ENCODE data around the gene BBS2. TPM values are rescaled to one million over a fixed set of nuclear protein-coding genes. Genes with fewer than 3 reads are reported as not detected.

BBS2 gene
- total and polyA plus RNA-seq, 2 of the 13 experiments (the other 11 are each of a cell fraction or from before 2014, with no cell fraction given), result 59.7 to 68.3 TPM

GRCh38 chr16:56530872-56531271, 11.0 kb upstream of the BBS2 start:
- 0% methylated on average over 1 of the region's 1 CpG for WGBS (ENCODE audit: low lambda C conversion rate)
- H3K4me3 ChIP-seq (replicated peaks in 1 of 3; ENCODE audit: insufficient read depth in 1 of 3, low read depth in 2 of 3, low read length in 3 of 3), result no peak overlapping the region
- no peaks in the 10 kb centered on the region for H3K9me3 ChIP-seq (ENCODE audit: low read length)
- peaks cover 0 to 5% of the 10 kb centered on the region in 2 experiments; a peak in 2 of 5 replicates for H3K27me3 ChIP-seq (ENCODE audit: control insufficient read depth in 1 of 2, insufficient read depth in 2 of 2, low read length in 2 of 2)
- no peak for FAIRE-seq
- H3K4me2 ChIP-seq (ENCODE audit: low read depth, low read length), result no peak overlapping the region
- no peaks in the 10 kb centered on the region for H3K4me1 ChIP-seq (ENCODE audit: insufficient read depth, low read length)
- no peak overlapping the region for H3K27ac ChIP-seq (ENCODE audit: extremely low read length, insufficient read depth, low read length)
- no peak for ATAC-seq
- ChIA-PET POLR2A (no interaction called here), CTCF (ENCODE audit: low intra/inter-chr PET ratio, low total read pairs) (no interaction called here)
- TF ChIP-seq FOSL2 (CRISPR knock-in tag; IDR thresholded peaks at IDR 0.05), result 0 out of 2 replicates have a peak, but pooled peaks have one; percentile 18
- no peak for TF ChIP-seq ZSCAN21 (CRISPR knock-in tag; IDR thresholded peaks at IDR 0.05; ENCODE audit: borderline replicate concordance)
- H3K79me2 ChIP-seq (ENCODE audit: insufficient read depth, low read length), result no peaks in the 10 kb centered on the region
- intact Hi-C loops (cut with micrococcal nuclease; ENCODE audit: unreplicated experiment), result loop anchor here (1.0 kb wide), 1 partner anchor 20 kb away; no protein-coding TSS in a partner anchor
- in situ Hi-C loops (cut with HindIII; ENCODE audit: extremely low pct_ligation_motif_present, low pct_unique_long_range_greater_than_20kb), result no loop called here
- DNase-seq (ENCODE audit: low spot score), result no peak
- no peaks in the 10 kb centered on the region for H4K20me1 ChIP-seq (ENCODE audit: insufficient read depth, low read length)
- no peaks in the 10 kb centered on the region for H3K36me3 ChIP-seq (replicated peaks in 1 of 2; ENCODE audit: control insufficient read depth in 1 of 2, insufficient read depth in 2 of 2, low read length in 2 of 2)
- BruUV-seq (replicated peaks), result no TSS peak
- H2AFZ ChIP-seq (ENCODE audit: low read length), result no peak overlapping the region
- no peak overlapping the region for H3K9ac ChIP-seq (ENCODE audit: insufficient read depth, low read depth, low read length)

GRCh38 chr16:56525236-56525635, 5.4 kb upstream of the BBS2 start:
- CTCF ChIA-PET (ENCODE audit: low intra/inter-chr PET ratio, low total read pairs), result no interaction called here
- H3K27ac ChIP-seq (ENCODE audit: extremely low read length, insufficient read depth, low read length), result no peak overlapping the region
- FAIRE-seq, result no peak
- in situ Hi-C loops (cut with HindIII; ENCODE audit: extremely low pct_ligation_motif_present, low pct_unique_long_range_greater_than_20kb) (no loop called here), intact Hi-C loops (cut with micrococcal nuclease; ENCODE audit: unreplicated experiment) (no loop called here)
- H4K20me1 ChIP-seq (ENCODE audit: insufficient read depth, low read length), result no peaks in the 10 kb centered on the region
- no TSS peak for BruUV-seq (replicated peaks)
- no peak overlapping the region for H3K9ac ChIP-seq (ENCODE audit: insufficient read depth, low read depth, low read length)
- 59% methylated on average over 9 of the region's 9 CpGs for WGBS (ENCODE audit: low lambda C conversion rate)
- DNase-seq (ENCODE audit: low spot score), result no peak
- no peak overlapping the region for H2AFZ ChIP-seq (ENCODE audit: low read length)
- POLR2A ChIA-PET, result no interaction called here
- no peak for TF ChIP-seq TSC22D2 (CRISPR knock-in tag; IDR thresholded peaks at IDR 0.05; ENCODE audit: borderline replicate concordance)
- TF ChIP-seq ATF4 (CRISPR knock-in tag; IDR thresholded peaks at IDR 0.05), result no peak
- TF ChIP-seq IKZF4 (CRISPR knock-in tag; IDR thresholded peaks at IDR 0.05; ENCODE audit: borderline replicate concordance, low read depth, not compliant biosample characterization), result no peak
- TF ChIP-seq NONO (IDR thresholded peaks at IDR 0.05), result no peak
- no peak for TF ChIP-seq NONO (CRISPR knock-in tag; conservative IDR thresholded peaks at IDR 0.05)
- no peak for TF ChIP-seq SKI (IDR thresholded peaks at IDR 0.05; ENCODE audit: partially characterized antibody)
- no peak for TF ChIP-seq FOXP1 (IDR thresholded peaks at IDR 0.05)
- no peak for TF ChIP-seq FOXP1 (CRISPR knock-in tag; IDR thresholded peaks at IDR 0.05)
- no peak for TF ChIP-seq MIXL1 (CRISPR knock-in tag; IDR thresholded peaks at IDR 0.05)
- no peak for TF ChIP-seq ATF5 (CRISPR knock-in tag; IDR thresholded peaks at IDR 0.05; ENCODE audit: low read depth)
- ATAC-seq, result no peak
- H3K27me3 ChIP-seq (ENCODE audit: control insufficient read depth in 1 of 2, insufficient read depth in 2 of 2, low read length in 2 of 2), result peaks cover 0 to 6% of the 10 kb centered on the region in 2 experiments; a peak in 2 of 5 replicates
- H3K9me3 ChIP-seq (ENCODE audit: low read length), result no peaks in the 10 kb centered on the region
- no peak overlapping the region for H3K4me3 ChIP-seq (replicated peaks in 1 of 3; ENCODE audit: insufficient read depth in 1 of 3, low read depth in 2 of 3, low read length in 3 of 3)
- H3K36me3 ChIP-seq (replicated peaks in 1 of 2; ENCODE audit: control insufficient read depth in 1 of 2, insufficient read depth in 2 of 2, low read length in 2 of 2), result no peaks in the 10 kb centered on the region
- no peaks in the 10 kb centered on the region for H3K79me2 ChIP-seq (ENCODE audit: insufficient read depth, low read length)
- no peak overlapping the region for H3K4me2 ChIP-seq (ENCODE audit: low read depth, low read length)
- H3K4me1 ChIP-seq (ENCODE audit: insufficient read depth, low read length), result peaks cover 9% of the 10 kb centered on the region

All from HepG2 (cell line).